ENCODE measurements around the gene ART1.

The ART1 gene

GRCh38 chr11:3622521-3622920 is 22.4 kb upstream of the ART1 start:
- no peak overlapping the region for H3K27ac Mint-ChIP-seq
- no peak overlapping the region for H3K4me3 Mint-ChIP-seq
- H3K36me3 Mint-ChIP-seq (ENCODE audit: low read depth) = no peaks in the 10 kb centered on the region
- peaks cover 6% of the 10 kb centered on the region for H3K4me1 Mint-ChIP-seq (ENCODE audit: low read depth)
- no peaks in the 10 kb centered on the region for H3K27me3 Mint-ChIP-seq
- H3K9me3 Mint-ChIP-seq = no peaks in the 10 kb centered on the region
- no peak for DNase-seq

GRCh38 chr11:3623121-3623520 is 21.8 kb upstream of the ART1 start:
- no peak for DNase-seq
- no peaks in the 10 kb centered on the region for H3K9me3 Mint-ChIP-seq
- no peaks in the 10 kb centered on the region for H3K27me3 Mint-ChIP-seq
- no peaks in the 10 kb centered on the region for H3K36me3 Mint-ChIP-seq (ENCODE audit: low read depth)
- peaks cover 6% of the 10 kb centered on the region for H3K4me1 Mint-ChIP-seq (ENCODE audit: low read depth)
- H3K4me3 Mint-ChIP-seq = no peak overlapping the region
- H3K27ac Mint-ChIP-seq = no peak overlapping the region

DNA sequence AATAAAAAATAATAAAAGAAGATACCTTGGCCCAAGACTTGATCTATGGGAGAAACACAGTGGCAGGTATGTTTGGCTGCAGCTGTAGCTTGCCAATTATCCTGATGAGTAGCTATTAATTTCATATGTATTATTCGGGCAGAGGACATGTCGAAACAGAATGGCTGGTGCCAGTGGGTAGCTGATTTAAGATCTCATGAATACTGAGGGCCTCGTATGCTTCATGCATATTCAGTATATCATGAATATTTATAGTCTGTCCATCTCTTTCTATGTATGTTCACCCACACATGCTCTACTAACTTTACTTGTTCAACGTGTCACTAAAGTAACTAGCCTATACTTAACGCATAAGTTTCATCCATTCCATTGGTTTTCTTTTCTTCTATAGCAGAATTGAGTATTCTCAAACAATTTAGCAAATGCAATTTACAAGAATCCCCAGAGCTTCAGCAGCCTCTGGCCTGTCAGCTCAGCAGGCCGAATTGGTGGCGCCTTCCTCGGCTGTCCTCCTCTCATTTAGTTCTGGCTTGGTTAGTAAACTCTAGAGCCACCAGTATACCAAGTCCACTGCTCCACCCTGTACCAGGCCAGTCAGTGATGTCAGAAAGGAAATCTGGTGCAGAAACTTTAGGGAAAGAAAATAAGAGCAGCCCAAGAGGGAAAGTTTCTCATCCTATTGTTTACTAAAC is 21.0 kb upstream of the ART1 start:
- Mint-ChIP-seq H3K4me1 (ENCODE audit: low read depth) (peaks cover 6% of the 10 kb centered on the region), H3K27ac (no peak overlapping the region), H3K9me3 (no peaks in the 10 kb centered on the region), H3K36me3 (ENCODE audit: low read depth) (no peaks in the 10 kb centered on the region), H3K4me3 (no peak overlapping the region), H3K27me3 (no peaks in the 10 kb centered on the region)
- no peak for DNase-seq

- H3K27ac Mint-ChIP-seq = no peak overlapping the region
- no peaks in the 10 kb centered on the region for H3K36me3 Mint-ChIP-seq (ENCODE audit: low read depth)
- H3K27me3 Mint-ChIP-seq = no peaks in the 10 kb centered on the region
- no peak overlapping the region for H3K4me3 Mint-ChIP-seq
- DNase-seq = peak; percentile 41
- no peaks in the 10 kb centered on the region for H3K9me3 Mint-ChIP-seq
- H3K4me1 Mint-ChIP-seq (ENCODE audit: low read depth) = peaks cover 6% of the 10 kb centered on the region
Measured at GRCh38 chr11:3626250-3626960, 18.5 kb upstream of the ART1 start.

DNA sequence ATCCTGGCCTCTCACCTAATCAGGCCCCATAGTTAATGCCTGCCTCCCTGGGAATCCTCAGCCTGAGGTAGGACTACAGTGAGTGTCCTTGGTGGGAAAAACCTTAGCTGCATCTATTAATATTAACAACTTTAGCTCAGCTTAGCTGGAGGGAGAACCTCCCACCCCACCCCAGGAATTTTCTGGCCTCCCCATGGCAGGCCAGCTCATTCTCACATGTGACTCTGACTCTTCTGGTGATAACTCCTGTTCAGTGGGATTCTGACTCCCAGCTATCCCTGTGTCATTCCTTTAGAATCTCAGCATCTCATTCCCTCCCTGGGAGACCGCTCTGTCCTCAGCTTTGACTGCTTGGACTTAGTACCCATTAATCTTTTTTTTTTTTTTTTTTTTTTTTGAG is 17.6 kb upstream of the ART1 start:
- no peak overlapping the region for H3K27ac Mint-ChIP-seq
- no peak for DNase-seq
- H3K27me3 Mint-ChIP-seq = no peaks in the 10 kb centered on the region
- no peaks in the 10 kb centered on the region for H3K36me3 Mint-ChIP-seq (ENCODE audit: low read depth)
- no peaks in the 10 kb centered on the region for H3K9me3 Mint-ChIP-seq
- peaks cover 6% of the 10 kb centered on the region for H3K4me1 Mint-ChIP-seq (ENCODE audit: low read depth)
- H3K4me3 Mint-ChIP-seq = no peak overlapping the region

DNA sequence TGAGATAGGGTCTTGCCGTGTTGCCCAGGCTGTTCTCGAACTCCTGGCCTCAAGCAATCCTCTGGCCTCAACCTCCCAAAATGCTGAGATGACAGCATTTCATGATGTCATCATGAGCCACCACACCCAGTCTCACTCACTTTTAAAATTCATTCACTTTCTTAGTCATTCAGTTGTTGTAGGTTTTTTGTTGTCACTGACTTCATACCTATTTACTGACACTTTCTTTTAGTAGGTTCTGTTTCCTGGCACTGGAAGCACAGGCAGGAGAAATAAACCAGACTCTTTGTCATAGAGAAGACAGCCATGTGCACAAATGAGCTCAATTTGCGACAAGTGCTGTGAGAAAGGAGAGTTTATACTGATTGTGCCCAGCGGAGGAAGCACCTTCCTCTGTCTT is 13.6 kb upstream of the ART1 start:
- Mint-ChIP-seq H3K27ac (peak overlapping the region; percentile 42), H3K36me3 (ENCODE audit: low read depth) (no peaks in the 10 kb centered on the region), H3K4me1 (ENCODE audit: low read depth) (peaks cover 5% of the 10 kb centered on the region), H3K4me3 (no peak overlapping the region), H3K9me3 (no peaks in the 10 kb centered on the region), H3K27me3 (no peaks in the 10 kb centered on the region)
- no peak for DNase-seq

- no peak for DNase-seq
- Mint-ChIP-seq H3K27ac (no peak overlapping the region), H3K36me3 (ENCODE audit: low read depth) (no peaks in the 10 kb centered on the region), H3K9me3 (no peaks in the 10 kb centered on the region), H3K4me1 (ENCODE audit: low read depth) (no peaks in the 10 kb centered on the region), H3K4me3 (no peak overlapping the region), H3K27me3 (no peaks in the 10 kb centered on the region)
Measured at GRCh38 chr11:3632070-3632660, 12.8 kb upstream of the ART1 start.

DNA sequence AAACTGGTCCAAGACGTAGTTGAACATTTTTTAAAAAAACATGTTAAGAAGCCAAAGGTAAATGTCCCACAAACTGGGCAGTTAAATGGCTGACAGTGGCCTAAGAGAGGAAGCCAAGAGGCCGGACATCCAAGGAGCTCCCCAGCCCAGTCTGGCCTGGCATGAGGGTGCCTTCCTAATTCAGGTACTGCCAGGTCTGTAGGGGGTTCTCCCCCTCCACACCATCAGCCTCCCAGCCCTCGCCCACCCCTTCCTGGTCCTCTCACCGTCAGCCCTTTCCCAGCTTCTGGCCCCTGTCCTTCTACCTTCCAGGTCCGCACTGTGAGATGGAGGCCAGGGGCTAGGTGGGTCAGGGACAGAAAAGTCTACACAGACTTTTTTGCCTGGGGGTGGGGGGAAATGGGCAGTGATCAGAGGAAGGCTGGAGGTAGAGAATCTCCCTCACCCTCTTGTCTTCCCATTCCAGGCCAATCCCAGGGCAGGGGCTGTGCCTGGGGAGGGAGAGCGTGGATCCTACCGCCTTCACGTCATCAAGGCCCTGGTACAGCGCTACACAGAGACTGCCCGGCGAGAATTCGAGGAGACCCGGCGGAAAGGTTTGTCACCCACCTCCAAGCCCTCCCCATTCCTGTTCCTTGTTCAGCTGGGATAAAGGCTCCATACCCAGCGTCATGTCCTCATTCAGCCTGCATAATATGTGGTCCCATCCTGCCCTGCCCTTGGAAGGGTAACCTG is 9.1 kb upstream of the ART1 start:
- Mint-ChIP-seq H3K9me3 (no peaks in the 10 kb centered on the region), H3K4me3 (no peak overlapping the region)
- no peak for DNase-seq

DNA sequence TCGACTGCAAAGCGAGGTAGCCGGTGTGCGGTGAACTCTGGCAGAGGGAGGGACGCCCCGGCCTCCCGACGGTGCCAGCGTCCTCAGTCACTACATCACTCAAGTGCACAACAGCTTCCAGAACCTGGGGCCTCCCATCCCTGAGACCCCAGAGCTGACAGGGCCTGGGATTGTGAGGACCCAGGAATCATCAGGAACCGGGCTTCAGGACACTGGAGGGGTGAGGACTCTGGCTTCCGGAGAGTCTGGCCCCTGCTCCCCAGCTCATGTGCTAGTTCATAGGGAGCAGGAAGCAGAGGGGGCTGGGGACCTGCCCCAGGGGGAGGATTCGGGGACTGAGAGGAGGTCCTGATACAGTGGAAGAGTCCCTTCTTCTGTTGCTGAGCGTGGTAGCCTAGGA is 7.7 kb upstream of the ART1 start:
- H3K4me3 Mint-ChIP-seq = no peak overlapping the region
- peaks cover 7% of the 10 kb centered on the region for H3K27me3 Mint-ChIP-seq
- no peaks in the 10 kb centered on the region for H3K9me3 Mint-ChIP-seq
- H3K36me3 Mint-ChIP-seq (ENCODE audit: low read depth) = no peaks in the 10 kb centered on the region
- H3K27ac Mint-ChIP-seq = no peak overlapping the region
- no peak for DNase-seq
- peaks cover 2% of the 10 kb centered on the region for H3K4me1 Mint-ChIP-seq (ENCODE audit: low read depth)

More for the DNA sequence above, 9.1 kb upstream of the ART1 start:
- H3K27me3 Mint-ChIP-seq = peaks cover under 1% of the 10 kb centered on the region
- H3K36me3 Mint-ChIP-seq (ENCODE audit: low read depth) = no peaks in the 10 kb centered on the region
- H3K4me1 Mint-ChIP-seq (ENCODE audit: low read depth) = no peaks in the 10 kb centered on the region
- H3K27ac Mint-ChIP-seq = no peak overlapping the region

DNA sequence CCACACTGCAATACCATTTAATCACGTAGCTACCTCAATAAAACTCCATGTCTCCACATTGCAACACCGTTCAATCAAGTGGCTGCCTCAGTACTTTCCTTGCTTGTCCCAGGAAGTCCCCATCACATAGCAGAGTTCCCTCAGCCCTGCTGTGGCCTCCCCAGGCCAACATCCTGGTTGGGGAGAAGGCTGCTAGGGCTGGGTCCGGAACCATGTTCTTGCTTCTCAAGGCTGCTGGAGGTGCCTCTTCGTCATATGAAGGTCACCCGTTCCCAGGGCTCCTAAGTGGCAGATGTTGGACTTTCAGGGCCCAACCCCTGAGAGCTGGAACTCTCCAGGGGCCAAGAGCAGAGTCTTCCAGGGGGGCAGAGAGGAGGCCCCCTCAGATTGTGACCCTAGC is 6.4 kb upstream of the ART1 start:
- peaks cover 17% of the 10 kb centered on the region for H3K27me3 Mint-ChIP-seq
- no peak overlapping the region for H3K4me3 Mint-ChIP-seq
- no peaks in the 10 kb centered on the region for H3K36me3 Mint-ChIP-seq (ENCODE audit: low read depth)
- no peaks in the 10 kb centered on the region for H3K9me3 Mint-ChIP-seq
- no peak for DNase-seq
- H3K27ac Mint-ChIP-seq = no peak overlapping the region
- peaks cover 8% of the 10 kb centered on the region for H3K4me1 Mint-ChIP-seq (ENCODE audit: low read depth)

GRCh38 chr11:3639841-3640240 is 5.1 kb upstream of the ART1 start:
- H3K4me3 Mint-ChIP-seq = no peak overlapping the region
- DNase-seq = no peak

GRCh38 chr11:3641191-3641590 is 3.7 kb upstream of the ART1 start:
- DNase-seq = no peak
- Mint-ChIP-seq H3K4me3 (peak overlapping the region; percentile 21), H3K27me3 (peaks cover 40% of the 10 kb centered on the region), H3K36me3 (ENCODE audit: low read depth) (no peaks in the 10 kb centered on the region), H3K4me1 (ENCODE audit: low read depth) (peaks cover 8% of the 10 kb centered on the region), H3K9me3 (no peaks in the 10 kb centered on the region), H3K27ac (no peak overlapping the region)

More at GRCh38 chr11:3639841-3640240, 5.1 kb upstream of the ART1 start:
- Mint-ChIP-seq H3K27ac (no peak overlapping the region), H3K4me1 (ENCODE audit: low read depth) (peaks cover 8% of the 10 kb centered on the region), H3K36me3 (ENCODE audit: low read depth) (no peaks in the 10 kb centered on the region), H3K9me3 (no peaks in the 10 kb centered on the region), H3K27me3 (peaks cover 29% of the 10 kb centered on the region)

GRCh38 chr11:3641701-3642070 is 3.2 kb upstream of the ART1 start, which contains the start of gene ART5:
TSS of gene ART5 (minus strand) at chr11:3641992. CDS start at chr11:3641862, 130 bp downstream.
- no peaks in the 10 kb centered on the region for H3K9me3 Mint-ChIP-seq
- DNase-seq = no peak
- peaks cover 45% of the 10 kb centered on the region for H3K27me3 Mint-ChIP-seq
- no peaks in the 10 kb centered on the region for H3K36me3 Mint-ChIP-seq (ENCODE audit: low read depth)
- H3K4me3 Mint-ChIP-seq = peak within 1 kb of the TSS; percentile 69
- H3K27ac Mint-ChIP-seq = no peak within 1 kb of the TSS
- peaks cover 8% of the 10 kb centered on the region for H3K4me1 Mint-ChIP-seq (ENCODE audit: low read depth)

DNA sequence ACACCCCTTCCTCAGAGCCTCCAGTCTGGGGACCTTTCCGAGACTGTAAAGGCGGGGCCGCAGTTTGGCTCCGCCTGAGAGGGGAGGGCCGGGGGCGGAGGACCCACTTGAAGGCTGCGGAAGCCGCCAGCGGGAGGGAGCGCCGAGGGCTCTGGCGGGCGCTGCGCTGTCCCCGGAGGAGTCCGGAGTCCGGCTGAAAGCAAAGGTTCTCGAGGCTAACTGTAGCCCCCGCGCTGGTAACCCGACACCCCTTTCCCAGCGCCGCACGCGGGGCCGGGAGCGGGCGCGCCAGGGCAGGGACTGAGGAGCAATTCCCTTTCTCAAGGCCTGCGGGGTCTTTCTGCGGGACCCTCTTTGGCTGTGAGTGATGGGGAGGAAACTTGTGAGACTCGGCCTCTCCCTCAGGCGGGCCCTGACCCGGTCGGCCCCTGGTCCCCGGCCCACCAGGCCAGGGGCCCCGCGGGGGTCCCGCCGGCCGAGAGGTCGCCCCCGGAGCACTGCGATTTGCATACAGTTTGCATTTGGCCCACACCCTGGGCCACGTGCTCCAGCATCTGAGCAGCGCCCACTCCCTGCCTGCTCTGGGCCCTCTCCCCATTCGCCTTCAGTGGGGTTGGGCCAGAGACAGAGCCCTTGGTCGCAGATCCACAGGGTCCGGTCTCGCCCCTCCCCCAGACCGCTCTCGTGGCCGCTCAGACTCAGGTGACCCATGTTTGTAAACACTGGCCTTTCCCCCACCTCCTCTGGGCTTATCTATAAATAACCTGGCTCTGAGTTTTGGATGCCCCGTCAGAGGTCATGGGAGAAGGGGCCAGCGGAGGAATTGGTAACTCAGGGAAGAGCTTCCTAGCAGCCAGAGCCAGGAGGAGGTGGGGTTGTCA is 2.6 kb upstream of the ART1 start:
- Mint-ChIP-seq H3K9me3 (no peaks in the 10 kb centered on the region), H3K27me3 (peaks cover 47% of the 10 kb centered on the region), H3K27ac (no peak overlapping the region), H3K36me3 (ENCODE audit: low read depth) (no peaks in the 10 kb centered on the region), H3K4me3 (peak overlapping the region; percentile 69), H3K4me1 (ENCODE audit: low read depth) (peaks cover 8% of the 10 kb centered on the region)
- DNase-seq = peak; percentile 88

All from activated T-cell treated with anti-CD3 and anti-CD28 coated beads, Interleukin-2, amount 50 U/mL, for 24 hours (primary cell).